ENCODE measurements around the gene PGBD4.
A peak's percentile ranks its signal among the peaks of the same experiment; 100 is the strongest.

PGBD4 gene

GRCh38 chr15:34107315-34107714 is 5.4 kb downstream of the PGBD4 start:
- no peak overlapping the region for H3K4me2 ChIP-seq (ENCODE audit: low read depth, low read length, poor library complexity, severe bottlenecking)
- H3K9me3 ChIP-seq (ENCODE audit: insufficient read depth, low read length): peaks cover 17% of the 10 kb centered on the region; the same call in 1 of the 2 replicates
- H3K79me2 ChIP-seq (ENCODE audit: insufficient read depth, low read length): no peaks in the 10 kb centered on the region
- H3K9me2 ChIP-seq (replicated peaks; ENCODE audit: insufficient read depth, low read length): no peaks in the 10 kb centered on the region
- TF ChIP-seq EZH2phosphoT487 (conservative IDR thresholded peaks at IDR 0.05; ENCODE audit: low read length): no peak
- TF ChIP-seq CTCF (IDR thresholded peaks at IDR 0.05; ENCODE audit: insufficient read depth, low read length, poor library complexity, severe bottlenecking): no peak
- no peak overlapping the region for H3K4me3 ChIP-seq (ENCODE audit: insufficient read depth, low read length, poor library complexity, severe bottlenecking)
- H2AFZ ChIP-seq (ENCODE audit: low read depth, low read length, severe bottlenecking): no peak overlapping the region
- H3K27ac ChIP-seq (ENCODE audit: low read depth, low read length): no peak overlapping the region
- no peaks in the 10 kb centered on the region for H3F3A ChIP-seq (ENCODE audit: insufficient read depth)
- H3K27me3 ChIP-seq (ENCODE audit: low read length): no peaks in the 10 kb centered on the region
- H3K9ac ChIP-seq (ENCODE audit: low read length): no peak overlapping the region
- no peaks in the 10 kb centered on the region for H4K20me1 ChIP-seq (ENCODE audit: low read depth, low read length)
- peaks cover 7% of the 10 kb centered on the region; the same call in 1 of the 2 replicates for H3K36me3 ChIP-seq (ENCODE audit: low read length)

GRCh38 chr15:34109797-34110663 is 8.1 kb downstream of the PGBD4 start:
- no peak overlapping the region for H3K4me3 ChIP-seq (ENCODE audit: insufficient read depth, low read length, poor library complexity, severe bottlenecking)
- H3K9me2 ChIP-seq (replicated peaks; ENCODE audit: insufficient read depth, low read length): no peaks in the 10 kb centered on the region
- no peak overlapping the region for H3K9ac ChIP-seq (ENCODE audit: low read length)
- no peaks in the 10 kb centered on the region for H3K36me3 ChIP-seq (ENCODE audit: low read length)
- no peaks in the 10 kb centered on the region for H3K79me2 ChIP-seq (ENCODE audit: insufficient read depth, low read length)
- no peak overlapping the region for H3K27ac ChIP-seq (ENCODE audit: low read depth, low read length)
- no peaks in the 10 kb centered on the region for H4K20me1 ChIP-seq (ENCODE audit: low read depth, low read length)
- no peak overlapping the region for H3K4me2 ChIP-seq (ENCODE audit: low read depth, low read length, poor library complexity, severe bottlenecking)
- no peak overlapping the region for H2AFZ ChIP-seq (ENCODE audit: low read depth, low read length, severe bottlenecking)
- H3K9me3 ChIP-seq (ENCODE audit: insufficient read depth, low read length): no peaks in the 10 kb centered on the region
- H3F3A ChIP-seq (ENCODE audit: insufficient read depth): no peaks in the 10 kb centered on the region
- no peak for TF ChIP-seq EZH2phosphoT487 (conservative IDR thresholded peaks at IDR 0.05; ENCODE audit: low read length)
- TF ChIP-seq CTCF (IDR thresholded peaks at IDR 0.05; ENCODE audit: insufficient read depth, low read length, poor library complexity, severe bottlenecking): peak; percentile 44
- no peaks in the 10 kb centered on the region for H3K27me3 ChIP-seq (ENCODE audit: low read length)

GRCh38 chr15:34111488-34111887 is 9.6 kb downstream of the PGBD4 start:
- Histone ChIP-seq H3K4me2 (ENCODE audit: low read depth, low read length, poor library complexity, severe bottlenecking) (no peak overlapping the region), H4K20me1 (ENCODE audit: low read depth, low read length) (no peaks in the 10 kb centered on the region), H3F3A (ENCODE audit: insufficient read depth) (no peaks in the 10 kb centered on the region), H3K9me3 (ENCODE audit: insufficient read depth, low read length) (no peaks in the 10 kb centered on the region), H3K27me3 (ENCODE audit: low read length) (no peaks in the 10 kb centered on the region), H3K9ac (ENCODE audit: low read length) (no peak overlapping the region), H3K27ac (ENCODE audit: low read depth, low read length) (no peak overlapping the region), H3K4me3 (ENCODE audit: insufficient read depth, low read length, poor library complexity, severe bottlenecking) (no peak overlapping the region), H3K79me2 (ENCODE audit: insufficient read depth, low read length) (no peaks in the 10 kb centered on the region), H2AFZ (ENCODE audit: low read depth, low read length, severe bottlenecking) (no peak overlapping the region), H3K36me3 (ENCODE audit: low read length) (no peaks in the 10 kb centered on the region), H3K9me2 (replicated peaks; ENCODE audit: insufficient read depth, low read length) (no peaks in the 10 kb centered on the region)
- TF ChIP-seq EZH2phosphoT487 (conservative IDR thresholded peaks at IDR 0.05; ENCODE audit: low read length) (no peak), CTCF (IDR thresholded peaks at IDR 0.05; ENCODE audit: insufficient read depth, low read length, poor library complexity, severe bottlenecking) (no peak)

Data from SU-DHL-6 (cell line).